Choroid plexus epithelial cell (primary cell): ENCODE data around the gene SEZ6L.

Experiments
- DNase-seq: peaks from one replicate; pipeline ENCODE4 v3.0.0-alpha.2; 2010; ENCODE audit warnings: low read depth
- H3K4me3 ChIP-seq: 2 replicates; pipeline ENCODE4 v1.5.1; 2011; ENCODE audit warnings: low read depth, mild to moderate bottlenecking, control low read depth, low read length, moderate library complexity
- CTCF ChIP-seq: conservative IDR thresholded peaks from 2 replicates; pipeline ENCODE4 v1.5.1; 2011; ENCODE audit warnings: low read depth, mild to moderate bottlenecking, control low read depth, inconsistent platforms, low read length, moderate library complexity

SEZ6L gene

GRCh38 chr22:26323013-26323412, 153.8 kb downstream of the SEZ6L start:
- TF ChIP-seq CTCF, result no peak
- no peak overlapping the region for H3K4me3 ChIP-seq
- DNase-seq, result no peak

GRCh38 chr22:26324150-26324549, 154.9 kb downstream of the SEZ6L start:
- no peak for TF ChIP-seq CTCF
- DNase-seq, result no peak
- H3K4me3 ChIP-seq, result no peak overlapping the region

GRCh38 chr22:26325641-26326040, 156.4 kb downstream of the SEZ6L start:
- no peak for DNase-seq
- no peak for TF ChIP-seq CTCF
- no peak overlapping the region for H3K4me3 ChIP-seq

- no peak for DNase-seq
- TF ChIP-seq CTCF, result no peak
- H3K4me3 ChIP-seq, result no peak overlapping the region
Measured at GRCh38 chr22:26326803-26327202, 157.5 kb downstream of the SEZ6L start.

GRCh38 chr22:26327306-26327705, 158.0 kb downstream of the SEZ6L start:
- DNase-seq, result no peak
- H3K4me3 ChIP-seq, result no peak overlapping the region
- no peak for TF ChIP-seq CTCF

GRCh38 chr22:26328221-26328620, 159.0 kb downstream of the SEZ6L start:
- no peak overlapping the region for H3K4me3 ChIP-seq
- no peak for TF ChIP-seq CTCF
- DNase-seq, result no peak

- peak; percentile 62 for DNase-seq
- TF ChIP-seq CTCF, result peak; percentile 84
Measured at GRCh38 chr22:26330971-26331625, 161.8 kb downstream of the SEZ6L start.

More at GRCh38 chr22:26330971-26331625, 161.8 kb downstream of the SEZ6L start:
- H3K4me3 ChIP-seq, result no peak overlapping the region
